NCI-H2227 (cell line): Measurements from ENCODE around the gene MLF1.

Experiments used
- DNase-seq: peaks from one replicate; lab custom pipeline; 2025; ENCODE audit not compliant: unreplicated experiment; lab: John Stamatoyannopoulos, UW

MLF1 gene

DNA sequence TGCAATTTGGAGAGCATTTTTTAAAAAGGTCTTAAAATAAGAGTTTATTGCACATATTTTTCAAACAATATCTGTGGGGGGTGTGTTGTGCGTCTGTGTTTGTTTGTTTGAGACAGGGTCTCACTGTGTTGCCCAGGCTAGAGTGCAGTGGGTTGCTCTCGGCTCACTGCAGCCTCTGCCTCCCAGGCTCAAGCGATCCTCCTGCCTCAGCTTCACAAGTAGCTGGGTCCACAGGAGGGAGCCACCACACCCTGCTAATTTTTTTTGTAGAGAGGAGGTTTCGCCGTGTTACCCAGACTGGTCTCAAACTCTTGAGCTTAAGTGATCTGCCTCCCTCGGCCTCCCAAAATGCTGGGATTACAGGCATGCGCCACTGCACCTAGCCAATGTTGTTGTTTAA lies 2.7 kb downstream of the MLF1 start:
- DNase-seq = no peak

DNA sequence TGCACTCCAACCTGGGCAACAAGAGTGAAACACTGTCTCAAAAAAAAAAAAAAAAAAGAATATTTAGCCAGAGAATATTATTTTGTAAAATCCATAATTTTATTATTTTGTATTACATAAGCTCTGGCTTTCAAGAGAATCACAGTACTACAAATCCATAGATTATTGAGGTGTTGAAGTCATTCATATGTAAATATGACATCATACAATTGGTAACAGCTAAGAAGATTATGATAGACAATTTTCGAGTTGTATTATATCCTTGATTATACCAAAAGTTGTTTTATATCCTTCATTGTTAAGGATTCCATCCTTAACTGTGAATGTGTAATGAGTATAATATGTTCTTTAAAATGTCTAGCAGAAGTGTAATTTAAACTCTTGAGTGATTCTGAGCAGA lies 3.7 kb downstream of the MLF1 start:
- no peak for DNase-seq

DNA sequence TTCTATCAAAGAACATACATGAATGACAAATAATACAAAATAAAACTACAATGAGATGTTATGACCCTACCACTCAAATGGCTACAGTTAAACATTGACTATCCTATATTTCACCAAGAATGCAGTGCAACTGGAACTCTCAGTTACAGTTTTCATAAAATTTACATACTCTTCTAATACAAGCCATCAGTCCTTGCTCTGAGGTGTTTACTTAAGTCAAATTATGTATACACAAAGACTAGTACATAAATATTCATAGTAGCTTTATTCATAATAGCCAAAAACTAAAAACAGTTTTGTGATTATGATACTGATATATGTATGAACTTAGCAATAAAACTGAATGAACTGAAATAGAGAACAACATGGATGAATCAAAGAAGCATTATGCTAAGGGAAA lies 19.2 kb downstream of the MLF1 start:
- no peak for DNase-seq

DNA sequence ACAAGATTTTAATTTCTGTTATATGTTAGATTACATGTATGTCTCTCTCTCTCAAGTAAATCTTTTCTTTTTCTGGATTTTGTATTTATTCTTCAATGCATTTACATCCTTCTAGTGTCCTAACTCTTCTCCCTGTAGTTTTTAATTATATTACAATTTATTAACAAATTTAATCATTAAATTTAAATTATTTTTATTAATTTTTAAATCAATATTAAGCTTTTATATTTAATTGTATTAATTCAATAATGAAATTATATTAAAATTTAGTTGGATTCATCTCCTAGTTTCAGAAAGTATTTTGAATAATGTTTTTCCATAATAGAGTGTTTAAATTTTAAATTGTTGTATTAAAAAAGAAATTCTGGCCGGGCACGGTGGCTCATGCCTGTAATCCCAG lies 29.8 kb downstream of the MLF1 start:
- DNase-seq = no peak

DNA sequence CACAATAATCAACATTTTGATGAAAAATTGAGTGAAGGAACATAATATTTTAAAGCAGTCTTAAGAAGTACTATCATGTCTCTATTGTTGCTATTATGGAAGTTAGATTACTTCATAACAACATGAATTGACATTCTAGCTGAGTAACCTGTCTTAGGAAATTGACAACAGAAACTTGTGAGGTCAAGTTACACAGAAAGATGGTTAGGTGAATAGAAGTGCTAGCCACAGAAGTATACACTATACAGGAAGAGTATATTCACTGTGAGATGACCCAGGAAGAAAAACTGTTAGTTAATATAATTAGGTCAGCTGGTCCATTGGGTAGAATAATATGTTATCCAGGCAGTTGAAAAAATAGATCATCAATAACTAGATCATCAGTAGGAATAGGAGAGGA lies 31.2 kb downstream of the MLF1 start:
- no peak for DNase-seq

DNA sequence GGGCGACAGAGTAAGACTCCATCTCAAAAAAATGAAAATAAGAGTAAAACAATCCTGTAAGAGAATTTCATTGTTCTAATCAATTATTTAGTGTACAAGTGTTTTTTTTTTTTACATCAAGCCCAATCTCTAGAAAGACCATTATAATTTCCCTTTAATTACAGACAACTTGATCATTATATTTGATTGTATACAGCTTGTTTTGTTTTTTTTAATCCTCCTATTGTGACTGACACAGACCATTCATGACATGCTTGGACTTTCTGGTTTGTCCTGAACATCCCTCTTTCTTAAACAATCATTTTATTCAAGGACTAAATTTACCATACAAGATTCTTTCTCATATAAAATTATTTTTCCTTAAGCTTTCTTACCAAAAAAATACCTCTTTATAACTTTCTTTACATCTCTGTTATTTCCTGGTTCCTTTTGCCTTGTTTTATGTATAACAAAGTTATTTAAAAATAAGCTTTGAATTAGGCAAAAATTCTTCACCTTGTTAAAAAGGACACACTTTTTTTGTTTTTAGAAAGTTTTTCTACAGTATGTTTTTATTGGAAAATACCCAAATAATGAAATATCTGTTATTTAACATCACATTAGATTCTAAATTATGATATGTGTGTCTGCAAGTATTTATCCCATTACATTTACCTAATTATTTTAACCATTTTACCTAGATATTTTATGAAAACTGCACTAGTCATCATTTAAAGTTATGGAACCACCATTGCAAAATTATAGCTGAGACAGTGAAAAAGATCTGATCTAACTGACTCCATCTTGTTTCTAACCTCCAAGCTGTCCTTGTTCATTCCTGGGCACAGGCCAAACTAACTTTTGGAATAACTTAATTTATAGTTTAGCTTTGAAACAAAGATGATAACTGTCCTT lies 47.2 kb downstream of the MLF1 start:
- DNase-seq = no peak

DNA sequence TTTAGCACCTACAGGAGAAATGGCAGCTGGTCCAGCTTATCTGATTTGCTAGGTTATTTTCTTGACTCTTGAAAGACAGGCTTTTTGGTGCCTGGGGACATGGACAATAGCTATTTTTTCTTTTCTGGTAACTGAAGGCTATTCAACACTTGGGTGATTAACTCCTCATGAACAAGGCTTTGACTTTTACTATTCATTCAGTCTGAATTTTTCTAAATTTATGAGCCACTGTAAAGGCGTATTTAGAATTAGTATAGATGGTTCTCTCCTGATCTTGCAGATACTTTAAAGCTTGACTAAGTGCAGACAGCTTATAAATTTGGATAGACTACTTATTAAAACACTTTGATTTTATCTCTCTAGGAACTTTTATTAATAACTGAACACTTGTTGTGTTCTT lies 54.9 kb downstream of the MLF1 start:
- no peak for DNase-seq

DNA sequence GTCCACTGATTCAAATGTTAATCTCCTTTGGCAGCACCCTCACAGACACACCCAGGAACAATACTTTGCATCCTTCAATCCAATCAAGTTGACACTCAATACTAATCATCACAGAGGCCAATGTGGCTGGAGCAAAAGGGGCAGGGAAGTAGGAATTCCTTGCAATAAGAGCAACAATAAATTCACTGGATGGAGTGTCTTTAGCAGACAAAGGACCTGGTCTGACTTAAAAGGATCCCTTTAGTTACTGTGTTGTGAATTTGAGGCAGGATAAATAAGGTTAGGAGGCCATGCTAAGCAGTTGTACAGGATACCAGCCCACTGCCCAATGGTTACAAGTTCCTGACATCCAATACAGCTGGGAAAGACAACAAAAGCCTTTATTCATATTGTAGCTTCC lies 61.0 kb downstream of the MLF1 start:
- no peak for DNase-seq

DNA sequence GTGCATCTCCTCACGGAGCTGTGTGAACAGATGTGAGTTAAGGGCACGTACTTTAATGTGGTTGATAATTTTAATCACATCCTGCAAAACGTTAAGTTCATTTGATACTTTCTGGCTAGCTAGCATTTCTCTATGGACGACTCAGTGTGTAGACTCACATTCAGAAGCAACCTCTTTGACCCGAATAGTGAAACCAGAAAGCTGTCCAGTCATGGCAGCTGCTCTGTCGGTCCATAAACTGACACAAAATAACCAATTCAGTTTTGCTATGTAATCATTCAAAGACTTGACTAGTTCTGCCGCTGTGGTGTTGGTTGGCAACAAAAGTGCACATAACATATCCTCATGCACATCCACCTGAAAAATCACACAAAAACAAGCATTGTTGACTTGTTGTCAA lies 69.7 kb downstream of the MLF1 start:
- DNase-seq = no peak

DNA sequence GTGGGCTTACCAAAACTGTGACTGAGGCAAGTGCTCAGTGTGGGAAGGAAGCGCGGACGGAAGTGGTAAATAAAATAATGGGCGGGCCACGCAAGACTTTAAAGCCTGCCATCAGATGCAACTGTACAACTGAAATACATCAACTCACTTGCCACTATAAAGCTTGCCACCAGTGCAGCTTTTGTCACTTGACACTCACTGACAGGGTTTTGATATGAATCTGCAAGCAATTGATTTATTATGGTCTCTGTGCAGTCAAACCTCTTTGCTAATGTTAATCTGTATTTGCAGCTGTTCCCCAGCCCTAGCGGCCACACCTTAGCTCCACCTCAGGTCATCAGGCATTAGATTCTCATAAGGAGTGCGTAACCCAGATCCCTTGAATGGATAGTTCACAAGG lies 71.0 kb downstream of the MLF1 start:
- DNase-seq = no peak

DNA sequence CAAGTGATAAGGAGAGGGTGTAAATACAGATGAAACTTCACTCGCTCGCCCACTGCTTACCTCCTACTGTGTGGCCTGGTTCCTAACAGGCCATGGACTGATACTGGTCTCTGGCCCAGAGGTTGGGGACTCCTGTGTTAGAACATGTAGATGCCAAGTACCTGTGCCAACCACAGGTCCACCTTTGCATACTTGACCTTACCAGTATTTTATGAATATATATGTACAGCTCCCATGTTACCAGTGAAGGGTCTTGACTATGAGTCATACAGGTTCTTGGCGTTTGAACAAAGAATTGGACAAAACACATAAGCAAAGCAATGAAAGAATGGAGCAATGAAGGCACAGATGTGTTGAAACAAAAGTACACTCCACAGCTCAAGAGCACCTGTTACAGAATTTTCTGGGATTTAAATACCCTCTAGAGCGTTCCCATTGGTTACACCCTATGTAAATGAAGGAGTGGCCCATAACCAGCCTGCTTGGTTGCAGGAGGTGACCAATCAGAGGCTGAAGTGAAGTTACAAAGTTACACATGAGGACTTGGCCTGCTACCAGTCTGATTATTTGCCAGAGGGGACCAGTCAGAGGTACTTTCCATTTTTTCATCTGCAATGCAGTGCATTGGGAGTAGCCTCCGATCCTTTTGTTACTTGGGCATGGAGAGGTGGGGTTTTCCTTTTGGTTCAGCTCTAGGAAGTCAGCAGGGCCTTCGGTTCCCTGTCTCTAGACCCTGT lies 71.6 kb downstream of the MLF1 start:
- no peak for DNase-seq

DNA sequence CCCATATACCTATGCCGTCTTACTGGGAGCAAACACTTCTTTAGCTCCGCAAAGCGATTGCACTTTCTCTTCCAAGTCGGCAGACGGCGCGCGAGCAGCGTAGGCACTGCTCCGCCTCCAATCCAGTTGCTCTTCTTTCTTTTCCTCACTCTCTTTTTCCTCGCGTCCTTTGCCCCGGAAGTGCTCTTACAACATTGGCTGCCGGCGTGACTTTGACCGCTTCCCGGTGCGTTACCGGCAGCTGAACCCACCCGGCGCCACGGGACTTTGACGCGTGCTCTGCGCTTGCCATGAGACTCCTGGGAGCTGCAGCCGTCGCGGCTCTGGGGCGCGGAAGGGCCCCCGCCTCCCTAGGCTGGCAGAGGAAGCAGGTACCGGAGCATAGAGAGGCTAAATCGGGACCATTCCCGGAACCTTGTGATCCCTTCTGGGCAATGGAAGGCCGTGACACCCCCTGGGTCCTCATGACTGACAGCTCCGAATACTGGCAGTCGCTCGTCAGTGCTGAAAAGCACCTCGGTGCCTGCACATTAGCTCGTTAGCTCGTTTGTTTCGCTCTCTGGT lies 73.4 kb downstream of the MLF1 start, which contains the start of gene GFM1:
Gene GFM1, plus strand, starts transcription at position 183 of the 564 bp plus-strand sequence. Its CDS starts 108 bp downstream, at position 291.
- DNase-seq = peak; percentile 93

DNA sequence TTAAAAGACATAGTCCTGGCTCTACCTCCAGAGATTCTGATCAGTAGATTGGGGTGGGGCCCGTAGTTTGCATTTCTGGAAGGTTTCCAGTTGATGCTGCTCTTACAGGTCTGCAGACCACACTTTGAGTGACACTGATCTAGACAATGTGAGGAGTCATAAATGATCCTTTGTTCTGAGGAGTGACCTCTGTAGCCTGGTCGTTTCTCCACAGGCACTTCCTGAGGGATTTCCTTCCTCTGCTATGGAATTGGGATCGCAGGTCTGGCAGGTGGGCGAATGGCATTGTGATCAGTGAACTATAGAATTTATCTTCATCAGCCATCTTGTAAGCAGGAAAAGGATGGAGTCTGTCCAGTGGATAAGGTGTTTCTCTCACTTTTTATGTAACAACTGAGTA lies 78.8 kb downstream of the MLF1 start:
- no peak for DNase-seq

DNA sequence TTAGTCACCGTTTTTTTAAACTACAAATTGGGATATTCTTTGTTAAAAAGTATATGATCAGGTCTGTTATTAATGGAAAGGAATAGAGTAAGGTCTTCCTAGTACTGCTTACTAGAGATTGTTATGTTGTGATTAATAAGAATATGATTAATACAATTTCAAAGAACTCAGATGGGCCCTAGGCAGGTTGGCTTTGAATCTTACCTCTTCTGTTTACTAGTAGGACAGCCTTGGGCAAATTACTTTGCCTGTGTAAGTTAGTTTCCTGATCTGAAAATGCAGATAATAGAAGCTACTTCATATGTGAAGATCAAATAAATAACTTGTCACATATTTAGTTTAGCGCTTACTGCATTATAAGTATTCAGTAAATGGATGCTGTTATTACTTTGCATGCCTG lies 80.2 kb downstream of the MLF1 start:
- no peak for DNase-seq

DNA sequence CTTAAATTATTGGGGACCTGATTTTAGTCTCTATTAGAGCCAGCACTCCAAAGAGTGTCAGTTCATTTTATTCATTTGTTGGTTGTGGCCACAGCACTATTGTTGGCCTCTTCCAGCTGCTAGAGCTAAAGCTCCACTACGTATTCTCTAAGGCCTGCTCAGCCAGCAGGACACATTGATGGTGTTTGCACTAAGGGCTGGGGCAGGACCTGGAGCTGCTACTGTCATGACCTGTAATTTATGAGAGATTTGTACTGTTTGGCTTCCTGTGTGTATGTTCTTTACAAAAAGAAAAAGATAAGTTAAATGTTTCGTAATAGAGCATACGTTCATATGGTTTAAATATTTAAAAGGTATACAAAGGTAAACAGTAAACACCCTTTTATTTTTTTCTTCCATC lies 81.5 kb downstream of the MLF1 start:
- DNase-seq = no peak
